GM21619 (cell line): ENCODE measurements around the gene RAB40B.
"Not testable (repeated sequence)": the region's sequence is repeated elsewhere in the genome, so short reads cannot be mapped to it uniquely, and the experiment has no call there.

Experiments used
- ATAC-seq: cut with Tn5 transposase; IDR thresholded peaks from one replicate; pipeline ENCODE4 v1.9.1; 2021; ENCODE audit not compliant: unreplicated experiment

RAB40B gene

DNA sequence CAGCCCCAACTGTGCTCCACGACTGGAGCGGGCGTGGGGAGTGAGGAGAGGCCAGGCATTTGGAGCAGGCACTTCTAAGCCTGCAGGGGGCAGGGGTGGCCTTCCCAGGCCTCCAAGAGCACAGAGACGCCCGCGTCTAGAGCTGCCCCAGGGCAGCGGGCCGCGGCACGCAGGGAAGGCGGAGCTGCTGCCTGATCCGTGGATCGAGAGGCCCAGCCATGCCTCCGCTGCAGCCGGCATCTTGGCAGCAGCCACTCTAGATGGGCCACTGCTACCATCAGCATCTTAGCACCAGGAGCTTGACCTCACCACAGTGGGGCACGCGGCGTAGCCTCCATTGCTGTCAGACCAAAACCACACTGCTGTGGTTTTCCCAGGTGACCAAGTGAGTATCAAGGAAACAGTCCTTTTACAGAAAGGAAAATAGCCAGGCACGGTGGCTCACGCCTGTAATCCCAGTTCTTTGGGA, 29.8 kb downstream of the RAB40B start:
- no peak for ATAC-seq

DNA sequence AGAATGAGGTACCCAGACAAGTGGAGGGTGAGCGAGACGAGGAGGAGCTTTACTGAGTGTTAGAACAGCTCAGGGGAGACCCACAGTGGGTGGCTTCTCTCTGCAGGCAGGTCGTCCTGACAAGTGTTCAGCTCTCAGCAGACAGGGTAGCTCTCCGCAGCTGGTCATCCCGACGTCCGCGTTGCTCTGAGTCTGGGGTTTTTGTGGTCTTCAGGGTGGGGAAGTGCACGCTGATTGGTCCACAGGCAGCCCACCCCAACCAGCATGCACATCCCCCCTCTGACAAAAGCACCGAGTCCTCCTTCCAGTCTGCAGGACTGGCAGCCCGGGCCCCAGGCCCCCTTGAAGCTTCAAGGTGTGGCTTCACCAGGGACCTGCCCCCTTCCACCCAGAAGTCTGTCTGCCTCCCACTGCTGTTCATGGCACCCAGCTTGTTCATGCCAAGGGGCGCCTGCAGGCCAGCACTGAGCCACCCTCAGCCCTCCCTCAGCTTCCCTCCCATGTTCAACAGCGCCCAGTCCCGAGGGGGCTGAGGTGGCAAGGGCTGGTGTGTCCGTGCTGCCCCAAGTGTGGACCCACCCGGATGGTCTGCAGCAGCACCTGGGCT, 30.4 kb downstream of the RAB40B start:
- no peak for ATAC-seq

DNA sequence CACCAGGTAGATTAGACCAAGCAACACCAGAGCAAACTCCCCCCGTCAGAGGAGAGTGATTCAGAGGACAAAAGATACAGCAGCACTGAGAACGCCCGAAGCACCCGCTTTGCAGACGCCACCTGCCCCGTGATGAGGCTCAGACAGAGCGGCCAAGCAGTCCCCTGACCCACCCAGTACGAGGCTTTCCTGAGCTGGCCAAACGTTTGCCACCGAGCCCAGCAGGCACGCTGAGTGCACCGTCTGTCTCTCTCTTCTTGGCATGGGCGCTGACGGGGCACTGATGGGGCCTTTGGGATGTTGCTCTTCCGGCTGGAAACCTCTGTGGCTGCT, 30.9 kb downstream of the RAB40B start:
- no peak for ATAC-seq

DNA sequence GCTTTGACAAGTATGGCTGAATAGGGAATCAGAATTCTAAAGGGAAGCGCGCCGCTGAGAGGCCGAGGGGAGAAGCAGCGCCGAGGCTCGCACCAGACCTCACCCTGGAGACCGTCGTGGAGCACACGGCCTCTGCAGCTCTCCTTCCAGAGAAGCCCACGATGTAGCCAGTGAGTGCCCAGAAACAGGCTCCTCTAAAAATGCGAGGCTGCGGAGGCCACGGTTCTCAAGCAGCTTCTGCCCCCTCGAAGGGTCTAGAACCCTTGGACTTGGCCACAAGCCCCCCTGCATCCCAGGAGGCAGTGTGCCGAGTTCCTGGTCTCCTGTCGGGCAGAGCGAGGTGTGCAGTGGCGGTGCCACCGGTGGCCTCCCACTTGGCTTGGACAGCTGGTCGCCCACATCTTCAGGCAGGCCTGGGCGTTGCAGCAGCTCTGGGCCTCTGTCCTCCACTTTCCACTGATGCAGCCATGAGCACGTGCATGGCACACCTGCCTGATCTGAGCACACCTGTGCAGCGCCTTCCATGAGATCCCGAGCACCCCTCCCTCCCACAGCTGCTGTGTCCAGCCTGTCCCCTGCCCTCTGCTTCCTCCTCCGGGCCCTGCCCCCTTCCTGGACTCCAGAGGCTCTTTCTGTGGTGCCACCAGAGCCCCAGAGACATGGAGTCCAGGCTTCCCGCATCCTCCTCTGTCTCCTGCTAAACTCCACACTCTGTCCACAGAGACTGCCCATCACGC, 31.4 kb downstream of the RAB40B start:
- no peak for ATAC-seq

DNA sequence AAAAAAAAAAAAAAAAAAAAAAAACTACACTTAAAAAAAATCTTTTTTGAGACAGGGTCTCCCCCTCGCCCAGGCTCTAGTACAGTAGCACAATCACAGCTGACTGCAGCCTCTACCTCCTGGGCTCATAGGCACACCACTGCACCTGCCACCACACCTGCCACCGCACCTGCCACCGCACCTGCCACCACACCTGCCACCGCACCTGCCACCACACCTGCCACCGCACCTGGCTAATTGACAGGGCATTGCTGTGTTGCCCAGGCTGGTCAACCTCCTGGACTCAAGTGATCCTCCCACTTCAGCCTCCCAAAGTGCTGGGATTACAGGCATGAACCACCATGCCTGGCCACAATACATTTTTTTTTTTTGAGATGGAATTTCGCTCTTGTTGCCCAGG, 32.6 kb downstream of the RAB40B start:
- ATAC-seq = no peak

DNA sequence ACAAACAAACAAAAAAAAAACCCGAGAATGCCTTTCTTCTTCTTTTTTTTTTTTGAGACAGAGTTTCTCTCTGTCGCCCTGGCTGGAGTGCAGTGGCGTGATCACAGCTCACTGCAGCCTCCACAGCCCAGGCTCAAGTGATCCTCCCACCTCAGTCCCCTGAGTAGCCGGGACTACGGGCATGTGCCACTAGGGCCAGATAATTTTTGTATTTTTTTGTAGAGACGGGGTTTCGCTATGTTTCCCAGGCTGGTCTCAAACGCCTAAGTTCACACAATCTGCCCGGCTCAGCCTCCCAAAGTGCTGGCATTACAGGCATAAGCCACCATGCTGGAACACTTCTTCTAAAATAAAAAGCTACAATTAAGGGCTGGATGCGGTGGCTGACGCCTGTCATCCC, 33.3 kb downstream of the RAB40B start:
- ATAC-seq = no peak

DNA sequence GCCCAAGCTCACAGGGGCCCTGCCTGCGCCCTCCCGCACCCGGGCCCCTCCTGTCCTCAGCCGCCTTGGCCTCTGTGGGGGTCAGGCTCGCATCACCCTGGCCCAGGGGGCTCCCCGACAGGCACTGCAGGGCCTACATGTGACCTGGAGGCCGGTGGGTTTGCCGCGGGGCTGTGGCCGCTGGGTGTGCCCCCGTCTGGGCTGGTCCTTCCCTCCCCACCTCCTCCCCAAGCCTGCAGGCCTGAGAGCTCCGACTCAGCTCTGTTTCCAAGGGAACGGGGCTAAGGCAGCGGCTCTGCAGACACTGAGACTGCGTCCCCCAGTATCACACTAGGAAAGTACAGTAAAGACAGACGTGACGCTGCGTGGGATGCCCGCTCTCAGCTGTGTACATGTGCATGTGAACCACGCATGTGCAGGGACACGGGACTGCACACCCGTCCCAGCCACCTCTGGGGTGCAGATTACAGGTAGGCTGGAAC, 33.8 kb downstream of the RAB40B start:
- ATAC-seq = no peak

DNA sequence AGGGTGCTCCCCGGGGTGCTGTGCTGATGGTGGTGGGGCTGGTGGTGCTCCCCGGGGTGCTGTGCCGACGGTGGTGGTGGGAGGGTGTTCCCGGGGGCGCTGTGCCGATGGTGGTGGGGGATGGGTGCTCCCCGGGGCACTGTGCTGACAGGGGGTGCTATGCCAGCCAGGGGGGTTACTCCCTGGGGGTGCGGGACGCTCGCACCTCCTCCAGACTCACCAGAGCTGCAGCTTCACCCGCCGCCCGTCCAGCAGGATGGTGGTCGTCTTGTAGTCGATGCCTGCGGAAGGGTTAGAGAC, 34.3 kb downstream of the RAB40B start:
- ATAC-seq = no peak

DNA sequence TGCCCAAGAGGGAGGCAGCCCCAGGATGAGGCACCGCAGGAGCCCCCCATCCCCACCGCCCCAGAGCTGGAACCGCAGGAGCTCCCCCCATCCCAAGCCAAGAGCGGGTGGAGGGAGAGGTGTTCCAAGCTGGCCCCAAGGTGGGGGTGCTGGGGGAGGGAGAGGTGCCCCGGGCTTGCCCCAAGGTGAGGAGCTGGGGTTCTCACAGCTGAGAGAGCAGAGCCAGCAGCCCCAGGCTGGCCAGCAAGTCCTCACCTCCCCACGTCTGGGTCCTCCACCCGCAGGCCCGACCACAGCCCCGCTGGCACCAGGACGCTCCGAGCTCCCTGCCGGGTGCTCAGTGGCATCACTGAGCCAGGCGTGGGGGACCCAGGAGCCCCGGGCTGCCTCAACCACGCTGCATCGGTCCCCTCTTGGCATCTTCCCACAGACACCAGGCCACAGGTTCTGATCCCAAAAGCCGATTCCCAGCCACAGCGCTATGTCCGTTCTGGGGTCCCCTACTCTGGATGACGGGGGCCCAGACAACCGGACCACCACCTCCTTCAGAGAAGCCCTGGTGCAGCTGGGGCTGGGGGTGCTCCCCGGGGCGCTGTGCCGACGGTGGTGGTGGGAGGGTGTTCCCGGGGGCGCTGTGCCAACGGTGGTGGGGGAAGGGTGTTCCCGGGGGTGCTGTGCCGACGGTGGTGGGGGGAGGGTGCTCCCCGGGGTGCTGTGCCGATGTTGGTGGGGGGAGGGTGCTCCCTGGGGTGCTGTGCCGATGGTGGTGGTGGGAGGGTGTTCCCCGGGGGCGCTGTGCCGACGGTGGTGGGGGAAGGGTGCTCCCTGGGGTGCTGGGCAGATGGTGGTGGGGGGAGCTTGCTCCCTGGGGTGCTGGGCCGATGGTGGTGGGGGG, 34.9 kb downstream of the RAB40B start:
- no peak for ATAC-seq

DNA sequence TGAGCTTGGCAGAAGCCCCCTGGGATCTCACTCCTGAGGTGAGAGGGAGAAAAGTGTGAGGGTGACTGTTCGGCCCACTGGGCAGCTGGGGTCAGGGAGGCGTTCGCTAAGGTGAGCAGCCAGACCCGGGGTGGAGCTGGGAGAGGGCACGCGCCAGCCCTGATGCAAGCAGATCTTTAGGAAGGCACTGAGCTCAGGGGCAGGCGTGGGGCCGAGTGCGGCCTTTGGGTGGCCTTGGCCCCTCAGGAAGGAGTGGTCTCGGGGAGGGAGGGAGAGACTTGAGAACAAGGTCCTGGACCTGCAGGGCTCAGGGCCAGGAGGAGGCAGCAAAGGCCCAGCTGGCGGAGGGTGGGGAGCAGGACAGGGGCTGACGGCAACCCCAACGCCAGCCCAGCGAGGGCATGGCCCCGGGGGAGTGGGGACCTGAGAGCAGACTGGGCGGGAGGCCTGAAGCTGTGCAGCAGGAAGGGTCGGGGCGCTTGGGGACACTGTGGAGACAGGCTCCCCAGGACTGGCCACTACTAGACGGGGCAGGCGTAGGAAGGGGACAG, 35.7 kb downstream of the RAB40B start:
- no peak for ATAC-seq

DNA sequence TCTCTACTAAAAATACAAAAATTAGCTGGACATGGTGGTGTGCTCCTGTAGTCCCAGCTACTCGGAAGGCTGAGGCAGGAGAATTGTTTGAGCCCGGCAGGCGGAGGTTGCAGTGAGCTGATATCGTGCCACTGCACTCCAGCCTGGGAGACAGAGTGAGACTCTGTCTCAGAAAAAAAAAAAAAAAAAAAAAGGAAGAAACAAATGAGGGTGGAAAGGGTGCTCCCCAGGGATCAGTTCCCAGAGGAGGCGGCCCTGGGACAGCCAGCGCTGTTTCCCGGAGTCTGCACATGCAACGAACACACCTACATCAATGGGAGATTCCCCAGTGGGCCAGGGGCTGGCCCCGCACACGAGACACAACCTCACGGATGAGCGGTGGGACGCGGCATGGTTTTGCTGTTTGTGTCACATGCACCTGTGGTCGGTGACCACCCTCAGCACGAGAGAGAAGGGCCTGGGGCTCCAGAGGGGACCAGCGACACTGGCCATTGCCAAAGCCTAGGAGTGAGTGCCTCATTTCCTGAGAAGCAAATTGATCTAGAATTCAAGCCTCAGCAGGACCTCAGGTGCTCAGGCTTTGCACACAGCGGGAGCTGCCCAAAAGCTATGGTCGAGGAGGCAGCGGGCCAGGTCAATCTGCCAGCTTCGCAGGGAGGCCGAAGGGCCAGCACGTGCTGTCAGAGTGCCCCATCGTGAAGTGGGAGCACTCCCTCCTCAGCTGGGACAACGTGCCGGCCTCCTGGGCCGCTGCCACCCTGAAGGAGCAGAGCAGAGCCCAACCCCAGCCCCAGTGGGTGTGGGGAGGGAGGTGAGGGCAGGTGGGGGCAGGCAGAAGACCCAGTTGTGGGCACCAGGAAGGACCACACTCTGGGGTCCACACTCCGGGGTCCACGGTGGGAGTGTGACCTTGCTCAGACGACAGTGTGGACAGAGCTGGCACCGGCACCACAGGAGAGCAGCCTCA, 36.5 kb downstream of the RAB40B start:
- no peak for ATAC-seq

DNA sequence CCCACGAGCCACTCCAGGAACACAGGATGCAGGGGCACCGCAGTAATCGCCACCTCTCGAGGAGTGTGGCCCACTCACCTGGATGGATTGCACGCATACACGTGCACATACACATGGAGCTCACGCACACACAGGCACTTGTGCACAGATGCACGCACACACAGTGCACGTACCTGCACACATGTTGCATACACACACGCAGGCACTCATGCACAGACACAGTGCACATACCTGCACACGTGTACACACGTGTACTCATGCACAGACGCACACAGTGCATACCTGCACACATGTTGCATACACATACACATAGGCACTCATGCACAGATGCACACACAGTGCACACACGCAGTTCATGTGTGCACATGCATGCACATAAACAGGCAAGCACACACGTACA, 38.6 kb downstream of the RAB40B start:
- ATAC-seq = no peak

DNA sequence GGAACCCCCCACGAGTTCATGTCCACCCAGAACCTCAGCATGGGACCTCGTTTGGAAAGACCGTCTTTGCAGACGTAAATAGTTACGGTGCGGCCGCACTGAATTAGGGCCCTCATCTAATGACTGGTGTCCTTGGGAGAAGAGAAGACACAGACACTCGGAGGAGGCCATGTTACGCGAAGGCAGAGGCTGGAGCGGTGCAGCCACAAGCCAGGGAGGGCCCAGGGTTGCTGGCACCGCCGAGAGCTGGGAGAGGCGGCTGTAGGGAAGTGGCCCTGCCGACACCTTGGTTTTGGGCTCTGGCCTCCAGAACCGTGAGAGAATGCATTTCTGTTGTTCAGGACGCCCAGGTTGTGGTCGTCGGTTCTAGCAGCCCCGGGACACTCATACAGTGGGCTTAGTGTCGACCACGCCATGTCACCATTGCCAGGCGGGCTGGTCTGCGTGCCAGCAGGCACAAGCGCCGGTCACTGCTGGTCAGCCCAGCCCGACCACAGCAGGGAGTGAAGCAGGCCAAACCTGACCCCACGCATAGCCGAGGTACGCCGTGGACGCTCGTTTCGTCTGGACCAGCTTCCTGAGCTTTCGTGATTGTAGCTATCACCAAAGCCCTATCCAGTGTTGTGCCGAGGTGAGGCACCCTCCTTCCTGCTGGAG, 39.6 kb downstream of the RAB40B start:
- no peak for ATAC-seq

DNA sequence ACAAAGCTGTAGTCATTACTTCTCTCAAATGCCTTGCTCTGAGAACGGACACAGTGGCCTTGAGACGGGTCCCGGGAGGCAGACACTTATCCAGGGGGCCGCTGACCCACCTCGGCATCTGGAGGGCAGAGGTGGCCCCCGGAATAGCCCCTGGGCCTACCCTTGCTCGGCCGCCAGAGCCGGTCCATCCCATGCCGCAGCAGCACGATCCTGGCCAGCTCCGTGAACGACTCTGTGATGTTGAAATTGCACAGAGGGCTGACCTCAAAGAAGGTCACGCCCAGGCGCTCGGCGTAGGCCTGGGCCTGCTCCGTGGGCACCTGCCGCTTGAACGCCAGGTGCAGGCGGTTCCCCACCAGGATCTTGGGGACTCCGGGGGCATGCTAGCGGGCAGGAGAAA, 40.2 kb downstream of the RAB40B start:
- no peak for ATAC-seq

DNA sequence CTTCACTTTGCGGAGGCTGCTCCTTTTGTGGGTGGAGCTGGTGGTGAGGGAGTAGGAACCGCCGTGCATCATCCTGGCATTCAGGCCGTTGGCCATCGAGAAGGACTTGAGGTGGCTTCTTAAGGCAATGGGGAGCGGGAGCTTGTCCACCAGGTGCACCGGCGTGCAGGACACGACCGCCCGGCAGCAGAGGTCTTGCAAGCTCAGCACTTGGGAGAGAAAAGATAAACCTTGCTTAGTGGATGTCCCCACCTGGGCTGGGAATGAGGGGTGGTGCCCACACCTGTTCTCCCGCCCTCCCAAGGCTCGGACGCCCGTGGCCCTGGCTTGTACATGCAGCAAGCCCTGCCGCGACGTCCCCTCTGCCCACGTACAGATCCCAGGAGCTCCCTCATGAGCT, 40.6 kb downstream of the RAB40B start:
- no peak for ATAC-seq

DNA sequence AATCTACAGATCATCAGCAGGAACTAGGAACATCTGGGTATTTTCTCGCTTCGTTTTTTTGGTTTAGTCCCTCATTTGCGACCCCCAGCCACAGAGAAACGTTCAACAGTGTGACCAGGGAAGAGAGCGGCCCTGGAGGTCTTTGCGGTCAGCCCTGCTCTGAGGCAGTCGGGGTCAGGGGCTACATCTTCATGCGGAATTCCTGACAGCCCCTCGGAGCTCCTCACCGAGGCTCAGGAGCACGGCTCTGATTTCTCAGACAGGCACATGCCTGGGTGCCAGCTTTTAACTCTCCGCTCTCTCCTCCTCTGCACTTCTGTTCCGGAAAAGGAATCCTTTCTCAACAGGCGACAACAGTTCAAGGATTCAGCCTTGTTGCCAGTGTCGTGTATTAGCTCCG, 42.2 kb downstream of the RAB40B start:
- no peak for ATAC-seq

DNA sequence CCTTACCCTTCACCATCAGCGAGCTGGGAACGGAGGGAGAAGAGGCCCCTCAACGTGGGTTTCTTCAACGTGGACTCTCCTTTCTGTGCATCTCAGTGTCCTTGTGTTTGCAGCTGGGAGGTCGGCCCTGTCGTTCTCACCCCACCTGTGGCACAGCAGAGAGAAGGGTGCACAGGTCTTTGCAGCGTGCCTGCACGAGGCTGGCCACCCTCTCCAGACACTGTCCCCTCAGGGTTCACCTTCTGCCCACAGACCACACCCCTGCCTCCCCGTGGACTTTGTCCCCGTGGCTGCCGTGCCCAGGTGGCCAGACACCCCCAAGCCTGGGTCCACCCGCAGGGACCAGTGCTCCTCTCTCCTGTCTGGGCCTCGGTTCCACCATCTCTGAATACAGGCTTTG, 43.0 kb downstream of the RAB40B start:
- no peak for ATAC-seq

DNA sequence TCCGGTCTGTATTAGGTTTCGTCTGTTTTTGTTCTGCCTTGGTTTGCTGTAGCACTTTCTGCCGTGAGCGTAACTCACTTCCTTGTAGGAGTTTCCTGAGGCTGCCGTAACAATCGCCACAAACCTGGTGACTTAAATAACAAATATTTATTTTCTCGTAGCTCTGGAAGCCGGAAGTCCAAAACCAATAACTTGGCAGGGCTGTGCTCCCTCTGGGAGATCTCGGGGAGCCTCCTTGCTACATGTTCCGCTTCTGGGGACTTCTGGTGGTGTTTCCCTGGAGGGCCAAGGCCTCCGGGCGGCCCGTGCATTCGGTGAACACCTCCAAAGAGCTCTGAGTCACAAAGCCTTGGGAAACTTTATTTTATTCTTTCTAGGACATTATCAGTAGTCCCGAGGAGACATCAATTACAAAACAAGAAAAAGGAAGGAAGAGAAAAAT, 43.4 kb downstream of the RAB40B start:
- ATAC-seq = no peak

DNA sequence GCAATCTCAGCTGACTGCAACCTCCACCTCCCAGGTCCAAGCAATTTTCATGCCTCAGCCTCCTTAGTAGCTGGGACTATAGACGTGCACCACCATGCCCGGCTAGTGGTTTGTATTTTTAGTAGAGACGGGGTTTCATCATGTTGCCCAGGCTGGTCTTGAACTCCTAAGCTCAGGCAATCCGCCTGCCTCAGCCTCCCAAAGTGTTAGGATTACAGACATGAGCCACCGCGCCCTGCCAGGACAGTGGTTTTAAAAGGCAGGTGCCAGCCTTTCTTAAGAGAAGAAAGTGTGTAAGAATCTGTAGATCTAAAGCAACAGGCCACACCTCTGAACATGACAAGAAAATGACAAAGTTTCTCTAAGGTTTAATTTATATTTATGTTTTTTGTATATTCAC, 43.9 kb downstream of the RAB40B start:
- ATAC-seq = not testable (repeated sequence)
